Right renal pelvis (tissue), 4 donors: Measurements from ENCODE around the gene TEX264. TPM values are rescaled to one million over a fixed set of nuclear protein-coding genes. Genes with fewer than 3 reads are reported as not detected.

Experiments
- DNase-seq, 4 donors: peaks; one replicate each; pipeline ENCODE4 v3.0.0-alpha.2; 2013; ENCODE audit warnings: low read depth in 4 of 4, low spot score in 3 of 4, missing footprints in 1 of 4
- polyA plus RNA-seq, 4 donors: library from polyadenylated mRNA; unstranded; fragments of 120-200 nt; gene quantifications; one replicate each; pipeline ENCODE4 v1.2.1, GENCODE V29; 2013; ENCODE audit not compliant: insufficient read length in 4 of 4

The TEX264 gene
- polyA plus RNA-seq, 4 donors = 59.2 to 70.5 (median 65.1) TPM

GRCh38 chr3:51673802-51674654 lies 3.0 kb downstream of the TEX264 start:
- DNase-seq = no peak

DNA sequence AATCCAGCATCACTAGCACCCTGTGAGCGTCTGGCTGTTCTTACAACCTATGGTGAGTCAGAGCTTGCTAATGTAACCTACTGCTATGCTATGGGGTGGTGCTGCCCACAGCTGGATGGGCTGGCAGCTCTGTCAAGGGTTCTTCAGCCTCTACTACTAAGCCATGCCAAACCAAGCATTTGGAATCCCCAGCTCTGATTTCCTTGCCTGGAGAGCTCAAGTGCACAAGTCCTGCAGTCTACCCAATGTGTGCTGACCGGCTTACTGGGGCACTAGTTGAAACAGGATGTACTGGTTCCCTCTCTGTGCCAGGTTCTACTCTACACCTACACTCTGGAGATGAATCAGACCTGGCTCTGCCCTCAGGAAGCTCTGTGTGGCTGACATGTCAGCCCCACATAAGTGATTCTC lies 4.2 kb downstream of the TEX264 start:
- DNase-seq = no peak

DNA sequence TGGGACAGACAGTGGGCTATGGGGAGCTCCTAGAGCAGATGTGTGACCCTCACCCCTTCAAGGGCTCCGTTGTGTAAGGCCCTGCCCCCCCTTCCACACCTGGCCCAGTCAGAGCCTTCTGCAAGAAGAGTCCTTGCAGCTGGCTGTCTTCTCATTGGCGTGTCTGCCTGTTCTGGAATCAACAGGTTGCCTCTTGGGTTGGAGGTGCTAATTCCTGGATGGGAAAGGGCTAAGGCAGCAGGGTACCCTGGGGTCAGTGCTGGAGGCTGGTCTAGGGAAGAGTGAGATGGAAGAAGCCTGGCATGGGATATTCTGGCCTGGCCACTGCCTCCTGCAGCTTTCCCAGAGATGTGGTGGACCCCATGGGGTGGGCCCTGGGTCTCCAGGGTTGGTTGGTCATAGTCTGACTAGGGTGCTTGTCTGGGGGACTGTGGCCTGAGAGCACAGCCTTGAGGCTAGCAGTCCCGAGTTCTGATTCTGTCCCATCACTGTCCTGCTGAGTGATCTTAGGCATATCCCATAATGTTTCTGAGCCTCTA lies 5.1 kb downstream of the TEX264 start:
- no peak for DNase-seq

DNA sequence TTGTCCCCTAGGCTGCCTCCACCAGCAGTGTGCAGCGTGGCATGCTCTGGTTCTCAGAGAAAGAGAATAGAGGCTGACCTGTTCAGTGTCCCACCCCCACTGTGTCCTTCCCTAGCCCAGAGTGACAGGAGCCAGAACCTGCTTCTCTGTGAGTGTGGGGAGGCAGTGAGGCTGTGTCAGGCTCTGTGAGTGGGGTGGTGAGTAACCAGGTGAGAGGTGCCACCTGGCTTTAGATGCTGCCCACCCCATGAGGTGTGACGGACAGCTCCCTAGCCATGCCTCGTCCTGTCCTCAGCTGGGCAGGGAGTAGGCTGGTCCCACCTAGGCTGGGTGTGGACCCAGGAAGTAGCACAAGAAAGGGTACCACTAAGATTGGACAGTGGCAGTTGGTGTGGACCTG lies 6.3 kb downstream of the TEX264 start:
- no peak for DNase-seq

GRCh38 chr3:51678186-51678585 lies 7.1 kb downstream of the TEX264 start:
- no peak for DNase-seq

GRCh38 chr3:51678641-51679040 lies 7.6 kb downstream of the TEX264 start:
- no peak for DNase-seq

GRCh38 chr3:51679318-51679717 lies 8.3 kb downstream of the TEX264 start:
- no peak for DNase-seq

- no peak for DNase-seq
These were observed 8.7 kb downstream of the TEX264 start for GRCh38 chr3:51679777-51680176.

DNA sequence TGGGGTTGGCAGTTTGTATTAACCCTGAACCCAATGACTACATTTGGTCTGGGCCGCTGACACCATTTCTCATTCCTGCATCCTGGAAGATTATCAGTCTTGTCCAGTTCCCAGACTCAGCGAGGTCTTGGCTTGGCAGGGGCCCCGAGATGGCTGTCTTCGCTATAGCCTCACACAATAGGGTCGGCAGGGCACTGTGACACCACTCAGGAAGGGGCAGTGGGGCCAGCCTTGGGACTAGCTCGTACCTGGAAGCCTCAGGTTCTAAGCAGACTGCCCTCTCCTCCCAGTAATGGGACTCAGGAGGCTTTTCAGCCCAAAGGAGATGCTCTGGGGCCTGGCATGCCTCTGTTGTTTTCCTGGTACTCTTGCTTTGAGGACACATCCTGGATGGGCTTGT lies 9.1 kb downstream of the TEX264 start:
- no peak for DNase-seq

GRCh38 chr3:51680663-51681230 lies 9.7 kb downstream of the TEX264 start:
- DNase-seq = no peak

- DNase-seq = no peak
These were observed 10.4 kb downstream of the TEX264 start for GRCh38 chr3:51681453-51681852.

DNA sequence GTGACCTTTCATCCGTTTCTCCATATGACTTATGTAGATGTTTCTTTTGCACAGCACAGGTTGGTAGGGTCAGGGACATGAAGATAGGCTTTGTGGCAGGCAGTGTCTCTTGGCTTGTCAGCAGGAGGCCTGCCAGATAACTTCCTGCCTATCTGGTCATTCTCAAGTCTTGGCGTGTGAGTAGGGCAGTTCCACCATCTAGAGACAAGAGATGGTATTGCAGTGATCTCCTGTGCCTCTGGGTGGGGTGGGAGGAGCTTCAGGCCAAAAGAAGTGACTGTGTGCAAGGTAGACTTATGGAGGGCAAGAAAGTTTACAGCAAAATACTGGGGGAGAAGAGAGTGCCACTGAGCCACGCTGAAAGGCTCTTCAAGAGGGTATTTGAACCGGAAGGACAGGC lies 11.0 kb downstream of the TEX264 start:
- peak in 3 of 4 donors; percentile 45 to 57 (median 57) for DNase-seq

DNA sequence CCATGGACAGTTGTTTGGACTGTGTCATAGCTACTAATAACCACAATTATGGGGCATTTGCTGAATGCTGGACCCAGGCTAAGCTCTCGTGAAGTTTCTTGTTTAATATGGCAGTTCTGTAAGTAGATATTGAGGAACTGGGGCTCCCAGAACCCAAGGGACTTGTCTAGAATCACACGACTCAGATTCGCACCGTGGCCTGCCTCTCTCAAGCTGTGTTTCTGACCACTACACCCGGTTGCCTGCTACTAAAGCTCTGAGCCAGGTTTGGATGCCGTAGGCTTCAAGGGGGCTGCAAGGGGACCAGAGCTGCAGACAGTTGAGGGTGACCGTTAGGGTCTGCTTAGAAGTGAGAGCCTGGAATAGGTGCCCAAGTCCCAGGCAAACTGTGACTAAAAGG lies 11.5 kb downstream of the TEX264 start:
- DNase-seq = no peak

- DNase-seq = no peak
These were observed 12.5 kb downstream of the TEX264 start for GRCh38 chr3:51683566-51683965.

DNA sequence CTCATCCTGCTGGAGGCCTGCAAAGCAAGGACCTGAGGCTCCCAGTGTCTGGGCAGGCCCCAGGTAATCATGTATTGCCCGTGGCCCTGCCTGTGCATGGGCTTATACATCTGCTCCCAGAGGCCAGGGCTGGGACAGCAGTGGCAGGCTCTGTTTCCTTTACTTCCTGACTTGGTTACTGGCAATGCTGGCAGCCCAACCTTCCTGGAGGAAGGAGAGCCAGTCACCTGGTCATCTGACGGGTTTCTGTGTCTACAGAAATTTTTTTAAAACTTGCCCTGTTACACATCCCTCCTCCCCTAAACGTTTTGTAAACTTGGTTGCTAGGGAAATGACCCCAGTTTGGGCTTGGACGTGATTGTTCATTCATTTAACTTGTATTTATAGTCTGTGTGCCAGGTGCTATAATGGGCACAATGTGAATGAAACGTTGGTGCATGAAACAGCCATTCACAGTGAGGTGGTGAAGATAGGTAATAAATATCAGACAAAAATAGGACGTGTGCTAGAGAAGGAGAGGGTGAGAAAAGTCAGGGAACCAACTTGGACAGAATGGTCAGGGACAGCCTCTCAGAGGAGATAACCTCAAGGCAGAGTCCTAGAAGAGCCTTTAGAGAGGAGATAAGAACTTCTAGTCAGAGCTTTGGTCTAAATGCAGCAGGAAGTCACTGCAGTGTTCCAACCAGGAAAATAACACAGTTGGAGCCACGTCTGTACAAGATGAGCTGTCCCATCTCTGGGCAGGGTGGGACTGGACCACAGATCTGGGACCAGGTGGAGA lies 14.1 kb downstream of the TEX264 start:
- DNase-seq = no peak

GRCh38 chr3:51686056-51686455 lies 15.0 kb downstream of the TEX264 start:
- no peak for DNase-seq

DNA sequence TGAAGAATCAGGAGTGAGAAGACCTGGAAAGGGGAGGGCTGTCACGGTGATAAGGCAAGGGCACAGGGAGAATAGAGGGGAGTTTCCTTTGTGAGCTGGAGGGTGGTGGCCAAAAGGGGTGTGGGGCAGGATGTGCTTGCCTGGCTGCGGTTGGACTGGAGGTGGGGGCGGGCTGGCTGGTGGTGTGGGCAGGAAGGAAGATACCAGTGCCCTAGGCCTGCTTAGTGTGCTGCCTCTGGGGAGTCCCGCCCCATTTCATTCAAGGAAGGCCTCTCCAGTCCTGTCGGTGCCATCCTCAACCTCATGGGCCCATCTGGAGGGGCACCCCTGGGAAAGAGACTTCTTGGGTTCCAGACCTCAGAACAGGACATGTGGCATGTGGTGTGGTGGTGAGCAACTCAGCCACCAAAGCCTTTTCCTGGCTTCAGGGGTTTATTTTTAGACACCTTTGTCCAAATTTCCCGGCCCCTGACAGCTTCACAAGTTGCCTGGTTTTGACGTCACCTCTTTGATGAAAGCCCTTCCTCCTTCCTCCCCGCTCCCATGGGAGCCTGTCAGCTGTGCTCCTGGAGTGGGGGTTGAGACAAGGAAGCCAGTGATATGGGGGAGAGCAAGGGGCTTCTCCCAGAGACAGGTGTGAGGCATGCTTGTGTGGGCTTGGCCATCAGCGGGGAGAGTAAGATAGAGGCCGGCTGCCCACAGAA lies 15.6 kb downstream of the TEX264 start:
- DNase-seq = no peak

- no peak for DNase-seq
These were observed 16.6 kb downstream of the TEX264 start for GRCh38 chr3:51687431-51688205.

GRCh38 chr3:51688206-51688600 lies 17.2 kb downstream of the TEX264 start:
- no peak for DNase-seq

GRCh38 chr3:51691021-51691420 lies 20.0 kb downstream of the TEX264 start:
- DNase-seq = no peak
